Stimulated activated CD4-positive, alpha-beta T cell treated with anti-CD3 and anti-CD28 coated beads, Interleukin-15, amount 100 ng/mL, for 48 hours (primary cell): ENCODE results near the gene CCDC51.
"Not testable (repeated sequence)": the region's sequence is repeated elsewhere in the genome, so short reads cannot be mapped to it uniquely, and the experiment has no call there.

Experiments used
- DNase-seq, 2 donors: peaks; one replicate each; pipeline ENCODE4 v3.0.0-alpha.2; 2020; ENCODE audit warnings: low read depth in 2 of 2

The CCDC51 gene

GRCh38 chr3:48439820-48440589 lies at the start of gene CCDC51, which contains the start of gene TMA7:
CCDC51 (minus strand) TSS chr3:48440119; CDS start chr3:48435128, 4,991 bp downstream.
TMA7 (plus strand) TSS chr3:48440257; CDS start chr3:48440297, 40 bp downstream.
- DNase-seq, result peak; percentile 99

GRCh38 chr3:48486952-48487351 lies 47.0 kb upstream of the CCDC51 start:
- DNase-seq, result no peak

GRCh38 chr3:48482822-48483221 lies 42.9 kb upstream of the CCDC51 start:
- DNase-seq, result not testable (repeated sequence)

- DNase-seq, result not testable (repeated sequence)
Observed at GRCh38 chr3:48480891-48481290, 41.0 kb upstream of the CCDC51 start.

- no peak for DNase-seq
Observed at GRCh38 chr3:48478626-48479555, 39.0 kb upstream of the CCDC51 start.

- no peak for DNase-seq
Observed at GRCh38 chr3:48477959-48478520, 38.1 kb upstream of the CCDC51 start.

GRCh38 chr3:48476426-48477053 lies 36.6 kb upstream of the CCDC51 start:
- DNase-seq, result no peak

- no peak for DNase-seq
Observed at GRCh38 chr3:48475188-48475587, 35.3 kb upstream of the CCDC51 start.

- no peak for DNase-seq
Observed at GRCh38 chr3:48474619-48475018, 34.7 kb upstream of the CCDC51 start.

- DNase-seq, result not testable (repeated sequence)
Observed at GRCh38 chr3:48474031-48474430, 34.1 kb upstream of the CCDC51 start.

- no peak for DNase-seq
Observed at GRCh38 chr3:48473617-48473952, 33.7 kb upstream of the CCDC51 start.

- peak; percentile 93 to 95 for DNase-seq
Observed at GRCh38 chr3:48472923-48473616, 33.2 kb upstream of the CCDC51 start.

- DNase-seq, result no peak
Observed at GRCh38 chr3:48472673-48472922, 32.7 kb upstream of the CCDC51 start.

GRCh38 chr3:48470286-48470685 lies 30.4 kb upstream of the CCDC51 start:
- DNase-seq, result no peak

GRCh38 chr3:48469046-48469915 lies 29.4 kb upstream of the CCDC51 start:
- DNase-seq, result no peak

GRCh38 chr3:48468329-48468731 lies 28.4 kb upstream of the CCDC51 start:
- DNase-seq, result no peak

- DNase-seq, result no peak
Observed at GRCh38 chr3:48467473-48468267, 27.8 kb upstream of the CCDC51 start.

GRCh38 chr3:48467110-48467454 lies 27.2 kb upstream of the CCDC51 start:
- no peak for DNase-seq

GRCh38 chr3:48466386-48467109 lies 26.6 kb upstream of the CCDC51 start:
- DNase-seq, result no peak
